Neural cell (in vitro differentiated cells): ENCODE results near the gene DEGS2.
"Not testable (repeated sequence)": the region's sequence is repeated elsewhere in the genome, so short reads cannot be mapped to it uniquely, and the experiment has no call there.

Experiments
- EP300 ChIP-seq: fragments of 450-650 bp; conservative IDR thresholded peaks from 2 replicates; pipeline ENCODE4 v1.6.1; 2014; ENCODE audit warnings: antibody characterized with exemption, mild to moderate bottlenecking, moderate library complexity; ENCODE audit not compliant: poor library complexity, severe bottlenecking
- EZH2 ChIP-seq: fragments of 200-600, 300-800 bp; shearing (Covaris generic), sonication (generic); IDR thresholded peaks from 2 replicates; pipeline ENCODE4 v1.6.1; 2014; ENCODE audit warnings: antibody characterized with exemption, low read length, borderline replicate concordance, mild to moderate bottlenecking; ENCODE audit not compliant: insufficient read depth, poor library complexity, severe bottlenecking
- MXI1 ChIP-seq: fragments of 450-650 bp; conservative IDR thresholded peaks from 2 replicates; pipeline ENCODE4 v1.6.1; 2014; ENCODE audit warnings: antibody characterized with exemption, mild to moderate bottlenecking; ENCODE audit not compliant: poor library complexity, severe bottlenecking
- POLR2AphosphoS5 ChIP-seq: IDR thresholded peaks from 2 replicates; pipeline ENCODE4 v1.6.1; 2012
- RAD21 ChIP-seq: fragments of 450-650 bp; conservative IDR thresholded peaks from 2 replicates; pipeline ENCODE4 v1.6.1; 2014; ENCODE audit warnings: antibody characterized with exemption, mild to moderate bottlenecking, moderate library complexity
- SMC3 ChIP-seq: fragments of 450-650 bp; conservative IDR thresholded peaks from 2 replicates; pipeline ENCODE4 v1.6.1; 2014; ENCODE audit warnings: antibody characterized with exemption, mild to moderate bottlenecking, moderate library complexity; ENCODE audit not compliant: poor library complexity
- TAF1 ChIP-seq: IDR thresholded peaks from 2 replicates; pipeline ENCODE4 v1.6.1; 2012; ENCODE audit warnings: low read depth
- TF ChIP-seq, protein P1 (sequence below): fragments of 450-650 bp; IDR thresholded peaks from 2 replicates; pipeline ENCODE4 v1.5.1; 2014; ENCODE audit warnings: antibody characterized with exemption, mild to moderate bottlenecking, moderate library complexity; ENCODE audit not compliant: poor library complexity, severe bottlenecking
- TF ChIP-seq, protein P2 (sequence below): IDR thresholded peaks from 2 replicates; pipeline ENCODE4 v1.6.1; 2012; ENCODE audit warnings: borderline replicate concordance

DNA sequence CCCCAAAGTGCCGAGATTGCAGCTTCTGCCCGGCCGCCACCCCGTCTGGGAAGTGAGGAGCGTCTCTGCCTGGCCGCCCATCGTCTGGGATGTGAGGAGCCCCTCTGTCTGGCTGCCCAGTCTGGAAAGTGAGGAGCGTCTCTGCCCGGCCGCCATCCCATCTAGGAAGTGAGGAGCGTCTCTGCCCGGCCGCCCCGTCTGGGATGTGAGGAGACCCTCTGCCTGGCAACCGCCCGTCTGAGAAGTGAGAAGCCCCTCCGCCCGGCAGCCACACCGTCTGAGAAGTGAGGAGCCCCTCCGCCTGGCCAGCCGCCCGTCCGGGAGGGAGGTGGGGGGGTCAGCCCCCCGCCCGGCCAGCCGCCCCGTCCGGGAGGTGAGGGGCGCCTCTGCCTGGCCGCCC, 21.2 kb upstream of the DEGS2 start:
- TF ChIP-seq, protein P1, sequence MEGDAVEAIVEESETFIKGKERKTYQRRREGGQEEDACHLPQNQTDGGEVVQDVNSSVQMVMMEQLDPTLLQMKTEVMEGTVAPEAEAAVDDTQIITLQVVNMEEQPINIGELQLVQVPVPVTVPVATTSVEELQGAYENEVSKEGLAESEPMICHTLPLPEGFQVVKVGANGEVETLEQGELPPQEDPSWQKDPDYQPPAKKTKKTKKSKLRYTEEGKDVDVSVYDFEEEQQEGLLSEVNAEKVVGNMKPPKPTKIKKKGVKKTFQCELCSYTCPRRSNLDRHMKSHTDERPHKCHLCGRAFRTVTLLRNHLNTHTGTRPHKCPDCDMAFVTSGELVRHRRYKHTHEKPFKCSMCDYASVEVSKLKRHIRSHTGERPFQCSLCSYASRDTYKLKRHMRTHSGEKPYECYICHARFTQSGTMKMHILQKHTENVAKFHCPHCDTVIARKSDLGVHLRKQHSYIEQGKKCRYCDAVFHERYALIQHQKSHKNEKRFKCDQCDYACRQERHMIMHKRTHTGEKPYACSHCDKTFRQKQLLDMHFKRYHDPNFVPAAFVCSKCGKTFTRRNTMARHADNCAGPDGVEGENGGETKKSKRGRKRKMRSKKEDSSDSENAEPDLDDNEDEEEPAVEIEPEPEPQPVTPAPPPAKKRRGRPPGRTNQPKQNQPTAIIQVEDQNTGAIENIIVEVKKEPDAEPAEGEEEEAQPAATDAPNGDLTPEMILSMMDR = not testable (repeated sequence)
- not testable (repeated sequence) for TF ChIP-seq EP300, SMC3, EZH2, TAF1, MXI1, POLR2AphosphoS5, RAD21
- TF ChIP-seq, protein P2, sequence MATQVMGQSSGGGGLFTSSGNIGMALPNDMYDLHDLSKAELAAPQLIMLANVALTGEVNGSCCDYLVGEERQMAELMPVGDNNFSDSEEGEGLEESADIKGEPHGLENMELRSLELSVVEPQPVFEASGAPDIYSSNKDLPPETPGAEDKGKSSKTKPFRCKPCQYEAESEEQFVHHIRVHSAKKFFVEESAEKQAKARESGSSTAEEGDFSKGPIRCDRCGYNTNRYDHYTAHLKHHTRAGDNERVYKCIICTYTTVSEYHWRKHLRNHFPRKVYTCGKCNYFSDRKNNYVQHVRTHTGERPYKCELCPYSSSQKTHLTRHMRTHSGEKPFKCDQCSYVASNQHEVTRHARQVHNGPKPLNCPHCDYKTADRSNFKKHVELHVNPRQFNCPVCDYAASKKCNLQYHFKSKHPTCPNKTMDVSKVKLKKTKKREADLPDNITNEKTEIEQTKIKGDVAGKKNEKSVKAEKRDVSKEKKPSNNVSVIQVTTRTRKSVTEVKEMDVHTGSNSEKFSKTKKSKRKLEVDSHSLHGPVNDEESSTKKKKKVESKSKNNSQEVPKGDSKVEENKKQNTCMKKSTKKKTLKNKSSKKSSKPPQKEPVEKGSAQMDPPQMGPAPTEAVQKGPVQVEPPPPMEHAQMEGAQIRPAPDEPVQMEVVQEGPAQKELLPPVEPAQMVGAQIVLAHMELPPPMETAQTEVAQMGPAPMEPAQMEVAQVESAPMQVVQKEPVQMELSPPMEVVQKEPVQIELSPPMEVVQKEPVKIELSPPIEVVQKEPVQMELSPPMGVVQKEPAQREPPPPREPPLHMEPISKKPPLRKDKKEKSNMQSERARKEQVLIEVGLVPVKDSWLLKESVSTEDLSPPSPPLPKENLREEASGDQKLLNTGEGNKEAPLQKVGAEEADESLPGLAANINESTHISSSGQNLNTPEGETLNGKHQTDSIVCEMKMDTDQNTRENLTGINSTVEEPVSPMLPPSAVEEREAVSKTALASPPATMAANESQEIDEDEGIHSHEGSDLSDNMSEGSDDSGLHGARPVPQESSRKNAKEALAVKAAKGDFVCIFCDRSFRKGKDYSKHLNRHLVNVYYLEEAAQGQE = not testable (repeated sequence)
